ENCODE data around the gene GSTT2. TPM values are rescaled to one million over a fixed set of nuclear protein-coding genes. Genes with fewer than 3 reads are reported as not detected.

GSTT2 gene
- polyA plus RNA-seq, 1 donor (not counting 4 experiments of a cell fraction or from before 2014, with no cell fraction given) = 0.24 TPM

DNA sequence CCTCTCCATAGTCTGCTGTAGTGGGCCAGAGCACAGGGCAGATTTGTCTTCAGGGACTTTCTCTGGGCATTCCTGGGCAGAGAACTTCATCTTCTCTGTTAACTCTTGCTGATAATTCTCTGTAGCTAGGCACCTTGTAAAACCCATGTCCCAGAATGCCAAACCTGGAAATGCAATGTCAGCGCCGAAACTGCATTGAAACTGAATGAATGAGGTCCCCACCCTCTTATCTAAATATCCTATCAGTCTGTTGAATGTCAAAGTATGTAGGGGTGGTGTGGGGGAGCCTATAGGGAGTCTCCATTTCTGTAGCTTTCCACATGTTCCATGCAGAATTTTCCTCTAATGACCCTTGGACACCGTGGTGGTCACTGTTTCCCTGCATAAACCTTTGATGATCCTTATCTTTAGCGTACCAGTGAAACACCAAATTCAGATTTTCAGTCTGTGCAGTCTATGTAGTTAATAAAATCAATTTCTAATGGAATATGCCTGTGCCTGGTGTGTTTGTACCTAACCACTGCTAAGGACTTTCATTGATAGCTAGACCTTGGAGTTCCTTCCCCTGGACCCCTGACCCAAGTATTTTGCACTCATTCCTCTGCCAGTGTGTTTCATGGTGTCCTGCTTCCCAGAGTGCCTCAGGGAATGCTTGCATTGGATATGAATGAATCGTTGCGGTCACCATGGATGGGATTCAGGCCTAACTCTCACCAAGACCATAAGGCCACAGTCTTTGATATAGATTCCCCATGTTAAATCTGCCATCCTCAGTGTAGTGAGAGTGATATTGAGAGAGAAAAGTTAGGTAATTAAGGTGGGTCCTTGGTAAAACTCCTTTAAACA, 28.7 kb downstream of the GSTT2 start:
- Histone ChIP-seq H3K79me2 (ENCODE audit: control insufficient read depth, insufficient read depth, low read length) (peaks cover 23% of the 10 kb centered on the region), H3K9me1 (ENCODE audit: control insufficient read depth, extremely low read depth, insufficient read depth, low read length) (no peaks in the 10 kb centered on the region), H3K36me3 (ENCODE audit: control insufficient read depth in 2 of 2, extremely low read depth in 1 of 2, insufficient read depth in 2 of 2, low read length in 2 of 2) (no peaks in the 10 kb centered on the region), H3K4me2 (ENCODE audit: control insufficient read depth, extremely low read depth, insufficient read depth, low read depth, low read length) (no peak overlapping the region), H3K9ac (ENCODE audit: control insufficient read depth, extremely low read depth, insufficient read depth, low read length) (no peak overlapping the region), H3K4me3 (ENCODE audit: control insufficient read depth in 2 of 3, extremely low read depth in 1 of 3, insufficient read depth in 2 of 3, low read depth in 1 of 3, low read length in 3 of 3) (no peak overlapping the region), H3K27me3 (ENCODE audit: control insufficient read depth, extremely low read depth, insufficient read depth, low read length) (no peaks in the 10 kb centered on the region), H2AFZ (ENCODE audit: control insufficient read depth, low read length) (no peak overlapping the region), H3K27ac (ENCODE audit: control insufficient read depth, insufficient read depth, low read length) (no peak overlapping the region), H3K9me3 (ENCODE audit: control insufficient read depth, low read depth, low read length) (no peaks in the 10 kb centered on the region), H4K20me1 (ENCODE audit: control insufficient read depth, extremely low read depth, insufficient read depth, low read length) (no peaks in the 10 kb centered on the region), H3K4me1 (ENCODE audit: control insufficient read depth, extremely low read depth, insufficient read depth, low read length) (no peaks in the 10 kb centered on the region)
- no peak for TF ChIP-seq EZH2 (IDR thresholded peaks at IDR 0.05; ENCODE audit: low read length)
- TF ChIP-seq, protein P1, sequence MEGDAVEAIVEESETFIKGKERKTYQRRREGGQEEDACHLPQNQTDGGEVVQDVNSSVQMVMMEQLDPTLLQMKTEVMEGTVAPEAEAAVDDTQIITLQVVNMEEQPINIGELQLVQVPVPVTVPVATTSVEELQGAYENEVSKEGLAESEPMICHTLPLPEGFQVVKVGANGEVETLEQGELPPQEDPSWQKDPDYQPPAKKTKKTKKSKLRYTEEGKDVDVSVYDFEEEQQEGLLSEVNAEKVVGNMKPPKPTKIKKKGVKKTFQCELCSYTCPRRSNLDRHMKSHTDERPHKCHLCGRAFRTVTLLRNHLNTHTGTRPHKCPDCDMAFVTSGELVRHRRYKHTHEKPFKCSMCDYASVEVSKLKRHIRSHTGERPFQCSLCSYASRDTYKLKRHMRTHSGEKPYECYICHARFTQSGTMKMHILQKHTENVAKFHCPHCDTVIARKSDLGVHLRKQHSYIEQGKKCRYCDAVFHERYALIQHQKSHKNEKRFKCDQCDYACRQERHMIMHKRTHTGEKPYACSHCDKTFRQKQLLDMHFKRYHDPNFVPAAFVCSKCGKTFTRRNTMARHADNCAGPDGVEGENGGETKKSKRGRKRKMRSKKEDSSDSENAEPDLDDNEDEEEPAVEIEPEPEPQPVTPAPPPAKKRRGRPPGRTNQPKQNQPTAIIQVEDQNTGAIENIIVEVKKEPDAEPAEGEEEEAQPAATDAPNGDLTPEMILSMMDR (optimal IDR thresholded peaks at IDR 0.05 in 1 of 3, IDR thresholded peaks at IDR 0.05 in 1 of 3, conservative IDR thresholded peaks at IDR 0.05 in 1 of 3; ENCODE audit: extremely low read depth in 1 of 3, insufficient read depth in 2 of 3, low read length in 3 of 3) = no peak
- dilution Hi-C loops (cut with MboI; ENCODE audit: extremely low pct_ligation_motif_present, low sequenced_read_pairs) = no loop called here
- FAIRE-seq (no peak), DNase-seq (ENCODE audit: low read depth, low spot score) (no peak)

DNA sequence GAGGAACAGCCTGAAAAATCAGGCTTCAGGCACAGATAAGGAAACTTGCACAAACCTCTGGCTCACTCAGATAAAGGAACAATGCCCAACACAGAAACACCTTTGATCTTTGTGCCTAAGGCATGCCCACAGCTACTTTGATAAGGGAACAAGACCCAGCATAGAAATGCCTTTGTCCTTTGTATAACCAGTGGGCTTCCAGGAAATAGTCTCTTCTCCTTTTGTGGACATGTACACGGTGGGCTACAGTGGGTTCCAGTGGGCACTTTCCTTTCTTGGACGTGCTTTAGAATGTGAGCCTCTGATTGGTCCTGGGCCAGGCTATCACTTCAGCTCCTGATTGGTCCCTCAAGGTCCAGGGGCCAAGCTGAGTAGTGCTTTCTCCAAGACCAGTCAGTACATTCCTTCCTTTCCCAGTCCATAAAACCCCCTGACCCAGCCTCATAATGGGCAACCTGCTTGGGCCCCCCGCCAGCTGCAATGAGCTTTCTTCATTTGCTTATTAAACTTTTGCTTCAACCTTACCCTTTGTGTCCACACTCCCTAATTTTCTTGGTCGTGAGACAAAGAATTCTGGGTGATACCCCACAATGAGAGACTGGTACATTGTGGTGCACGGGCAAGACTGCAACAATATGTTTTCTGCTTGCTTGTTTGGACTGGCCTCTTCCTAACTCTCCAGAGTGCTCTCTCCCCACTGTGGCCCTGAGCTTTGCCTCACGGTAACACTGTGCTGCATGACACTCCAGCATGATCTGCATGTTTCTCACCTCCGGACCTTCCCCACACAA, 29.5 kb downstream of the GSTT2 start:
- dilution Hi-C loops (cut with MboI; ENCODE audit: extremely low pct_ligation_motif_present, low sequenced_read_pairs) = no loop called here

More for the DNA sequence above, 29.5 kb downstream of the GSTT2 start:
- DNase-seq (ENCODE audit: low read depth, low spot score) (no peak), FAIRE-seq (no peak)
- Histone ChIP-seq H3K36me3 (ENCODE audit: control insufficient read depth in 2 of 2, extremely low read depth in 1 of 2, insufficient read depth in 2 of 2, low read length in 2 of 2) (no peaks in the 10 kb centered on the region), H3K9me1 (ENCODE audit: control insufficient read depth, extremely low read depth, insufficient read depth, low read length) (no peaks in the 10 kb centered on the region), H3K4me2 (ENCODE audit: control insufficient read depth, extremely low read depth, insufficient read depth, low read depth, low read length) (no peak overlapping the region), H3K4me1 (ENCODE audit: control insufficient read depth, extremely low read depth, insufficient read depth, low read length) (no peaks in the 10 kb centered on the region), H2AFZ (ENCODE audit: control insufficient read depth, low read length) (no peak overlapping the region), H3K27me3 (ENCODE audit: control insufficient read depth, extremely low read depth, insufficient read depth, low read length) (no peaks in the 10 kb centered on the region), H3K79me2 (ENCODE audit: control insufficient read depth, insufficient read depth, low read length) (peaks cover 31% of the 10 kb centered on the region), H3K9me3 (ENCODE audit: control insufficient read depth, low read depth, low read length) (no peaks in the 10 kb centered on the region), H3K9ac (ENCODE audit: control insufficient read depth, extremely low read depth, insufficient read depth, low read length) (no peak overlapping the region), H4K20me1 (ENCODE audit: control insufficient read depth, extremely low read depth, insufficient read depth, low read length) (no peaks in the 10 kb centered on the region), H3K4me3 (ENCODE audit: control insufficient read depth in 2 of 3, extremely low read depth in 1 of 3, insufficient read depth in 2 of 3, low read depth in 1 of 3, low read length in 3 of 3) (no peak overlapping the region), H3K27ac (ENCODE audit: control insufficient read depth, insufficient read depth, low read length) (no peak overlapping the region)
- TF ChIP-seq EZH2 (IDR thresholded peaks at IDR 0.05; ENCODE audit: low read length) = no peak
- TF ChIP-seq, protein P1 (optimal IDR thresholded peaks at IDR 0.05 in 1 of 3, IDR thresholded peaks at IDR 0.05 in 1 of 3, conservative IDR thresholded peaks at IDR 0.05 in 1 of 3; ENCODE audit: extremely low read depth in 1 of 3, insufficient read depth in 2 of 3, low read length in 3 of 3) = no peak
